Epidermal melanocyte (primary cell): ENCODE measurements around the gene PTPRD.

ENCODE experiments used
- DNase-seq: peaks from one replicate; pipeline ENCODE4 v3.0.0; 2011; ENCODE audit warnings: low spot score; ENCODE audit not compliant: insufficient read length

The PTPRD gene

DNA sequence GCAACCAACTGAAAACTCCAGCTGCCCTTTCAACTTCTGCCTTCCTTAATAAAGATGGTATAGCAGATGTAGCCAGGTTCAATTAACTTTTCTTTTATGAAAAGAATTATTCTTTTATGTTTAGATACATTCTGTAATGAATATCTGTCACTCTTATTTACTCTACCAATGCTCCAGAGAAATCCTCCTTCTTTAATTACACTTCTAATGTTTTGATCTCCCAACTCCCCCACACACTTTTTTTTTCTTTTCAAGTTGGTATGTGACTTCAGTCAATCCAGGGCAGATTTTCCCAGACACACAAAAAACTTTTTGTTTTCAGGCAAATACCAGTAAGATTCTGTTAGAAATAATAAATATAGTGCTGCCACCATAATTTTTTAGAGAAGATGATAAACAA is 1813.2 kb downstream of the PTPRD start:
- DNase-seq, result no peak

DNA sequence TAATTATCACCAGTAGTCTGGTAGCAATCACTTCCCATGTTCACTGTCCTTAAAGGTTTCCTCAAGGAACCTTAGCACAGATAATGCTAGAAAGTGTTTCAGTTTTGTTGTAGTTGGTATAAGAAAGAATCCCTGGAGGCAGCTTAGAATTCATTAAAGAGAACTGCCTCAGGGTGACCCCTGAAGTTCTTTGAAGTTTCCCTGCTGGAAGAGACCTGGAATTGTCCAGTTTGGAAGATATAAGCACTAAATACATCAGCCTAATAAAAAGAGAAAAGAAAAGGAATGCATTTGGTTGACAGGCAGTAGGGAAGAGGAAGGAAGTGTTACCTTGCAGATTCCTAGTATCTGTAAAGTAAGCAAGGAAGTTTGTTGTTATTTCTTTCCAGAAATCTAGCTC is 1813.6 kb downstream of the PTPRD start:
- DNase-seq, result no peak

GRCh38 chr9:8784838-8785237 is 1828.0 kb downstream of the PTPRD start:
- no peak for DNase-seq

- no peak for DNase-seq
Observed at GRCh38 chr9:8783941-8784340, 1828.9 kb downstream of the PTPRD start.

DNA sequence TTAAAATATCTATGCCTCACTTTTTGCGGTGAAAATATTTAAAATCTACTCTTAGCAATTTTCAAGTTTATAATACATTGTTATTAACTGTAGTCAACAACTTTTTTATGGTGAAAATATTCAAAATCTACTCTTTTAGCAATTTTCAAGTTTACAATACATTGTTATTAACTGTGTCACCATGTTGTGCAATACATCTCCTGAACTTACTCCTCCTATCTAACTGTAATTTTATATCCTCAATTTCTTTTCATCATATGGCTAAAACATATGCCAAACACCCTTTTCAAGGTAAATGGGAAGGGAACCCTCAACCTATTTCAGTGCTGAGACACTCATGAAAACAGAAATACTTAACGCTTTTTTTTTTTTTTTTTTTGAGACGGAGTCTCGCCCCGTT is 1830.6 kb downstream of the PTPRD start:
- DNase-seq, result no peak

DNA sequence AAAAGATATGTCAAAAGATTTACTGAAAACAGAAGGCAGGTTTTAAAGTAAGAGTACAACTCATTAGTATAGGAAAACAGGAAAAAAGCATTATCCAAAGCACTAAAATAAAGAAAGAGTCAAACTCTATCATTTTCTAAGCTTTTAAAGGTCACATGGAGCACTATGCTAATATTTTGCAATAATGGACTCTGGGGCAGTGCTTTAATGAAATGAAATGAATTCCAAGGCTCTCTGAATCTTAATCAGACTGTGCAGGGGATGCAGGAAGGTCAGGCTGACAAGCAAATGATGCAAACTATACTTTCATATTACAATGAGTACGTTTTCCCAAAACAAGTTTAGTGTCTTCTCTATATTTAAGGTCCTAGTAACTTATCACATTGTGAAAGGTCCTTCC is 1831.3 kb downstream of the PTPRD start:
- DNase-seq, result no peak

DNA sequence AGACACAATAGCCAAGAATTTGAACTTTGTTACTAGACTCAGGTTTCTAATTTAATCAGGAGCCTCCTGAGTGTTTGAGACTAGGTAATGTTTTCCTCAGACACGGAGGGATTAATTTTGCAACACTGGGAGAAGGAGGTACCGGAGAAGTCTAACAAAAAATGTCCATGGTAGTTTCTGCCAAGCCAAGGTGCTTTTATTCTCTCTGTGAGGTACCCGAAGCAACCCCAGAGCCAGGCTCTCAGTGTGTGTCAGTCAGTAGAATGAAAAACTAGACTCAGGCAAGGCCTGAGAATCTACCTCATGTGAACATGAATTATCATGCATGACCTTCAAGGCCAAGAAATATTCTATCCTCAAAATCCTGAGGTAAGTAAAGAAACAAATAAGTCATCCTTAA is 1832.4 kb downstream of the PTPRD start:
- no peak for DNase-seq

DNA sequence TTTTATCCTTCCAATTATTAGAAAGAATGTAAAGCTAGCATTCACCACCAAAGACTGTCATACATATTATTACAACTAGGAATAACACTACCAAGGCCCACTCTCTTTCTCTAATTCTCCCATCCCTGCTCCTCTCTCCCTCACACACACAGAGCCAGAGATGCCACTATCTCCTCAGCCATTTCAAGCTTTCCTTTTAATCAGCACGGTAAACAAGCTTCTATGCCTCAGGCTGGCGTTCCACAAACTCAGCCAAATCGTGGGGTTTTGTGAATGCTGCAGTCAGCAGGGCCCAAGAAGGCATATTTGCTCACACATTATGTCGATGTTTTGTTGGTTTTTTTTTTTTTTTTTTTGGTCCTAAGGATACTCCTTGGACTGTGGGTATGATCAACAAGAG is 1833.3 kb downstream of the PTPRD start:
- no peak for DNase-seq

GRCh38 chr9:8778356-8778755 is 1834.4 kb downstream of the PTPRD start:
- DNase-seq, result no peak

DNA sequence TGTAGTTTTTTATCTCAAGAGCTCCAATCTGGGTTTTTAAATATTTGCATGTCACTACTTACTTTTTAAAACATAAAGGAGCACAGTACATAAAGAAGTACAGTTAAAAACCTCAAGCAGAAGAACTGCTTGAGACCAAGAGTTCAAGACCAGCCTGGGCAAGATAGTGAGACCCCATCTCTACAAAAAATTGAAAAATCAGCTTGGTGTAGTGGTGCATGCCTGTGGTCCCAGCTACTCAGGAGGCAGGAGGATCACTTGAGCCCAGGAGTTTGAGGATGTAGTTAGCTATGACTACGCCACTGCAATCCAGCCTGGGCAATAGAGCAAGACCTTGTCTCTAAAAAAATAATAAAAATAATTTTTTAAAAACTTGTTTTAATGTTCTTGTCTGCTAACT is 1840.5 kb downstream of the PTPRD start:
- no peak for DNase-seq

DNA sequence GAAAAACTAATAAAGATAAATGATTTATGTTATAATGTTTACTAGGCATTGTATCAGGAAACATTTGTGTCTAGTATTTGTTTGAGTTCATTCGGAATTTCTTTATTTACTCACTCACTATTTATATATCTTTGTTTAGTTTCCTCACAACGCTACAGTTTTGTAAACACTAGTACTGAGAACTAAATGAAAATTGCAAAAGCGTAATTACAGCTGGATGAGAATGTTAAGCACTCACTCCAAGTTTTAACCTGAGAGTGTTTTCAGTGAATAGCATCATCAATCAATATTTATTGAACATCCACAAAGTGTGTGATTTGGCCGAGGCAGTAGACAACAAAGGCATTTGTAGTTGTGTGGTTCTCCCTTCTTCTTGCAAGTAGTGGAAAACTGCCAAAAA is 1843.6 kb downstream of the PTPRD start:
- DNase-seq, result no peak

DNA sequence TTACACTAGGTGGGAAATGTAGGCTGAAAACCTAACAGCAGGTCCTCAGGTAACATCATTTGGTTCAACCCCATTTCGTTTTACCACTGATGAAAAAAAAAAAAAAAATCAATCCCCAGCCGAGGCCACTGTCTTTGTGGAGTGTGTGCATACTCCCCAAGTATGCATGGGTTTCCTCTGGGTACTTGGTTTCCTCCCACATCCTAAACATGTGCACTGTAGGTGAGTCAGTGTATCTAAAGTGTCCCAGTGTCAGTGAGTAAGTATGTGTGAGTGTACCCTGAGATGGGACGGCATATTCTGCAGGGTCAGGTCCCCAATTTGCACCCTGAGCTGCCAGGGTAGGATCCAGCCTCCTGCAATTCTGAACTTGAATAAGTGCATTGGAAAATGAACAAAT is 1846.7 kb downstream of the PTPRD start:
- no peak for DNase-seq

GRCh38 chr9:8764051-8764450 is 1848.8 kb downstream of the PTPRD start:
- DNase-seq, result no peak

DNA sequence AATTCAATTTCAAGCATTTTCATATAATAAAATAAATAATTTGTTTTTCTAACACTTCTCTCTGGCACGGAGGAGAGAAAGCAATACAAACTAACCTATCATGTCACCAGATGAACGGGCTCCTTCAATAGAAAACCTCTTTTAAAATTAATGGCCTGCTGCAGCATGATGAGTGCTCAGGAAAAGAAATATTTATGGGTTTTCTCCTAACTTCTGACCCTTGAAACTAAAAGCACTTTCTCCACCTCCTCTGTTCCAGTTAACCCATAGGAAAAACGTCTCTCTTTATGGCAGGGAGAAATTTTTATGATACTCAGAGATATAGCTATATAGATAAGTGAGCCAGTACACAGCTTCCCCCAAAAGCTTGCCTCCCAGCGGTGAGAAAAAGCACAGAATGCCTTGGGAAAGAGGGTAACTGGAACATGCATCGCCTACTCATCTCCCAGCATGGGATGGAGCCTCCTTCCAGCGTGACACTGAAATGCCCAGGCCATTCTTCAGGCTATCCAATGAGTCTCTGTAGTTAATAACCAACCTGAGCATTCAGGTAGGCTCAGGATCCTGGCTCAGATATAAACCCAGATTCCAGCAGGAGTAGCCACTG is 1850.2 kb downstream of the PTPRD start:
- DNase-seq, result no peak

DNA sequence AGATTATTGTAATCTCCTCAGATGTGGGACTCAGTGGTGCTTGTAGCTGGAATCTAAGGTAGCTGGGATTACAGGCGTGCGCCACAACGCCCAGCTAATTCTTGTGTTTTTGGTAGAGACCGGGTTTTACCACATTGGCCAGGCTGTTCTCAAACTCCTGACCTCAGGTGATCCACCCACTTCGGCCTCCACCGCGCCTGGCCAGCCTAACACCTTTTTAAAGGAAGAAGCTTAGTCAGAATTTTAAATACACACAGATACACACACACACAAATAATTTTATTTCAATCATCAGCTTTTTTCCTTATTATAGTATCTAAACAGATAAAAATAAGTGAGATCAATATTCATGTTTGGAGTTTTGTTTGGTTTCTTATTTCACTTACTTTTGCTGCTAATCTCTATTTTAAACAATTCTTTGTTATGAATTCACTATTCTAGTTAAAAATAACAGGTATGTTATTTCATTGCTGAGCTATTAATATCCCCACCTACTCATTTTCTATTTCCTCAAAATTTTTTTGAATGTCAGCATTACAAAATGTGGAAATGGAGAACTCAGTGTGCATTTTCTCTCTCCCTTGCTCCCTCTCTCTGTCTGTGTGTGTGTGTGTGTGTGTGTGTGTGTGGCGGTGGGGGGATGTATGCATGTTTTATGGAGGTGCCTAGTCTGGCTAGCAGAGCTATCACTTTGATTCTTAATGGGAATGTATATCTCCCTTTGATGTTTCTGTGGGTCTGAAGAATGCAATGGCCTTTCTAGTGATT is 1852.6 kb downstream of the PTPRD start:
- no peak for DNase-seq

- no peak for DNase-seq
Observed at GRCh38 chr9:8757881-8758280, 1854.9 kb downstream of the PTPRD start.

DNA sequence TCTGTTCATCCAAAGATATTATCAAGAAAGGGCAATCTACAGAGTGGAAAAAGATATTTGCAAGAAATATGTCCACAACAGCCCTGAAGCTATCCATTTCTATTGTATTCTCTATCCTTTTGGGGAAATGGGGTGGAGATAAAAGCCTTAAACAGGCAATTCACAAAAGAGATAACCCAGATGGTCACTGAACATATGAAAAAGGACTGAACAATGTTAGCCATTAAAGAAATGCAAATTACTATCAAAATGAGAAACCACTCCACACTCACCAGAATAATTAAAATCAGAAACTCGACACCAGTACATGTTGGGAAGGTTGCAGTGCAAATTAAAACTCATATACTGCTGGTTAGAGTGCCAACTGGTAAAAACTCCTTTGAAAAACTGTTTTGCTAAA is 1858.1 kb downstream of the PTPRD start:
- DNase-seq, result no peak

DNA sequence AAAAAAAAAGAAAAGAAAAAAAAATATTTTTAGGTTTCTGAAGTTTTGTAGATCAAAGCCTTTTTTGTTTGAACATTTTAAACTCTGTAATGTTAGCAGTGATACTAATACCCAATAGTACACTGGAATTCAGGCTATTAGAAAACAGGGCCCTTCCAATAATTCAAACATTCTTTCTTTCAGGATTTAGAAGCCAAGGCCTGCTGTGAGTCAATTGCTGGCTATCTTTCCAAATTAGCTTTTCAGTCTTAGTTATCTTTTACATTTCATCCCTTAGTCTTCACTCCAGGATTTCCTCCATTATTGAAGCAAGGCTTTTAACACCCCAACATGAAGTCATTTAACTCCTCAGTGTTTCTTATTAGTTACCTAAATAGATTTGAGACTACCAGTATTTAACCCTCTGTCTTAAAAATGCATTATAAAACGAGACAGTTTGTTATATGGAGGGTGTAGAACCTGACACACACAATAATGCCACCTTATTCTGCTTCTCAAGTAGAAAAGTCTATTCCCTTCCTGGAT is 1861.3 kb downstream of the PTPRD start:
- DNase-seq, result no peak

DNA sequence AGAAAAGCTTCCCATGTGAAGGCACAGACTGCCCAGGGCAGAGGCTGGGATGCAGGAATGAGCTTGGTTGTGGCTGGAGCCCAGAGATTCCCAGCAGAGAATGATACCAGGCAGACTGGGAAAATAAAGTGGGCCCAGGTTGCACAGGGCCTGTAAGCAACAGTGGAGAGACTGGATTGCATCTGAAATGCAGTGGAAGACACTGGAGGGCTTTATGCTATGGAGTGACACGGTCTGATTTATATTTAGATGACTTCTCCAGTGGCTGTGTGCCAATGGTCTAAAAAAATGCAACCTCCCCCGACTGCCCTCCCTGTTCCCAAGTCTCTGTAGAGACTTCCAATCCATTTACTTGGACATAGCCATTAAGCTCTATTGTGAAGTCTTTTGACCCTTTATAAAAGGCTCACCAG is 1862.2 kb downstream of the PTPRD start:
- DNase-seq, result no peak

DNA sequence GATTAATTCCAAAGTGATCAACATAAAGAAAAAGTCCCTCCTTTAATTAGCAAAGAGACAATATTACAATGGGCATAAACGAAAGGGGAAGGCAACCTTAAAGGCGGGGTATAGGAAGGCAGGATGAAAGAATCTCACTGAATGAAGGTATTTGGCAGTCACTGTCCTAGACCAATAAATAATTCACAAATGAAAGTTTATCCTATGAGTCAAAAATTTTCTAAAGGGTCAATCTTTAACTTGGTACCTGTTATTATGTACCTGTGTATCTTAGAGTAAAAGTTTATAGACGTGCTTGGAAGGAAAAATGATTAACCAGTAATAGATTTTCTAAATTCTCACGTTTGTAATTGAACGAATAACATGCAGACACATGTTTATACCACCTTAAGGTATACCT is 1867.5 kb downstream of the PTPRD start:
- DNase-seq, result no peak

DNA sequence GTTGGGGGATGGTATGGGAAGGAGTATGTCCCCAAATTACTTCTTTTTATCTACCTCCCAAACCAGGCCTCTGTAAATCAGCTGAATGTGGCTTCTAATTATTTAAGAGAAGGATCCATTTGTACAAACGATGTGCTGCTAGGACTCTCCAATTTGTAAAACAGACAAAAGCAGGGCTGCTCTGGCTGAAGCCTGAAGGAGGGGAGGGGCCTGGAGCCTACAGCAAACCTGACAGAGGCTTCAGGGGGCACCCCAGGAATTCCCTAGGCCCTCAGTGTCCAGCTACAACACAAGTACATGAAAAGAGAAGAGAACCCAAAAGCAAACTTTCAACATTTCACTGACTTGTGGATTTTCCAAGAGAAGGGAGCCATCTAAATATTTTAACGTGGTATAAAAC is 1873.9 kb downstream of the PTPRD start:
- DNase-seq, result no peak

DNA sequence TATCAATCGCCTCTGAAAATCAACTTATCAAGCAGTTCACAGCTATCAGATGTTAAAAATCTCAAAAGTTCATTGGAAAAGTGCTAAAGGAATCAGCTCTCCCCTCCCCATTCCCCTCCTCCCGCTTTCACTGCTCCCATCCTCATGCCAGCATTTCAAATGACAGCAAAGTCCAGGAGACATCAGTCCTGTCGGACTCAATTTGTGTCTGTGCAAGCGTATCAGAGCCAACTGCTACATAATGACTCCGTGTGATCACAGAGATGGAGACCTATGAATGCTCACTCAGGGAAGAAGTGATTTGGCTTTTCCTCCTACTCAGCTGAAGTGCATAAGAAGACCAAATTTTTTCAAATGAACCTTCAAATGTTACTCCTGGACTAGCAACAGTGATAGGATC is 1876.0 kb downstream of the PTPRD start:
- DNase-seq, result no peak

- no peak for DNase-seq
Observed at GRCh38 chr9:8734760-8735159, 1878.0 kb downstream of the PTPRD start.
